HCT116 (cell line): ENCODE measurements around the gene RTN1. TPM values are rescaled to one million over a fixed set of nuclear protein-coding genes. Genes with fewer than 3 reads are reported as not detected.
A peak's percentile ranks its signal among the peaks of the same experiment; 100 is the strongest.

Source experiments
- ATAC-seq: fragments of 200-7000 bp; cut with Tn5 transposase; 2 replicates; pipeline ENCODE4 v1.9.1; 2020; ENCODE audit warnings: mild to moderate bottlenecking, moderate library complexity
- BruUV-seq: library from RNA; stranded (reverse); fragments of 400-500 nt; replicated peaks from 2 replicates; lab custom pipeline; 2021; lab: Mats Ljungman, UMichigan
- CTCF ChIA-PET: fragments of 300-600 bp; sonication (Branson Sonifier 250); formaldehyde crosslinking; loops from one replicate; lab custom pipeline; 2021; ENCODE audit warnings: antibody characterized with exemption; lab: Charles Lee
- POLR2A ChIA-PET: fragments of 300-600, 350-600 bp; sonication (Branson Sonifier 250); formaldehyde crosslinking; loops from one replicate; lab custom pipeline; 2021; ENCODE audit warnings: antibody characterized with exemption; lab: Charles Lee
- RAD21 ChIA-PET, 2 experiments: fragments of 300-600 bp; sonication (Branson Sonifier 250); formaldehyde crosslinking; loops; one replicate each; lab custom pipeline; 2023; ENCODE audit warnings: low total read pairs in 2 of 2; ENCODE audit not compliant: uncharacterized antibody in 2 of 2, unreplicated experiment in 2 of 2, low non-redundant PET in 1 of 2; lab: Charles Lee
- DNase-seq: peaks from one replicate; pipeline ENCODE4 v3.0.0-alpha.2; 2010; ENCODE audit warnings: low read depth, low spot score
- H2AFZ ChIP-seq: fragments of 200-600 bp; shearing (Covaris generic), sonication (generic); 2 replicates; pipeline ENCODE4 v1.6.1; 2017; ENCODE audit warnings: low read depth, mixed run types, mixed read lengths, antibody characterized with exemption, low read length; ENCODE audit not compliant: poor library complexity, severe bottlenecking
- H3K27ac ChIP-seq: 2 replicates; pipeline ENCODE4 v1.5.1; 2012; ENCODE audit warnings: low read depth, low read length
- H3K27me3 ChIP-seq: fragments of 200-600 bp; sonication (generic); 2 replicates; pipeline ENCODE4 v1.6.1; 2016; ENCODE audit warnings: mixed run types, low read length, mixed read lengths; ENCODE audit not compliant: insufficient read depth
- H3K36me3 ChIP-seq, 2 experiments: fragments of 200-500 bp in 1 of 2; fragments of 200-600 bp in 1 of 2; sonication (Bioruptor generic) in 1 of 2; sonication (generic) in 1 of 2; 2 replicates each; pipeline versions ENCODE4 v1.5.1 to v1.6.1; 2014 to 2016; ENCODE audit warnings: low read length in 2 of 2, inconsistent platforms in 1 of 2, mixed read lengths in 1 of 2, mixed run types in 1 of 2; ENCODE audit not compliant: insufficient read depth in 2 of 2, control insufficient read depth in 1 of 2
- H3K4me1 ChIP-seq, 2 experiments: fragments of 200-600 bp in 1 of 2; sonication (generic) in 1 of 2; 2 replicates each; pipeline versions ENCODE4 v1.5.1 to v1.6.1; 2012 to 2017; ENCODE audit warnings: low read length in 2 of 2, inconsistent platforms in 1 of 2, mild to moderate bottlenecking in 1 of 2, mixed read lengths in 1 of 2, mixed run types in 1 of 2, moderate library complexity in 1 of 2; ENCODE audit not compliant: insufficient read depth in 2 of 2, control insufficient read depth in 1 of 2
- H3K4me2 ChIP-seq: fragments of 200-600 bp; sonication (generic); 2 replicates; pipeline ENCODE4 v1.6.1; 2017; ENCODE audit warnings: mixed run types, low read length, mixed read lengths
- H3K4me3 ChIP-seq, 2 experiments: fragments of 200-600 bp in 1 of 2; sonication (generic) in 1 of 2; replicated peaks in 1 of 2; 2 replicates each; pipeline ENCODE4 v1.5.1; 2011 to 2016; ENCODE audit warnings: low read length in 2 of 2, control low read depth in 1 of 2, low read depth in 1 of 2, mild to moderate bottlenecking in 1 of 2, mixed read lengths in 1 of 2, mixed run types in 1 of 2
- H3K79me2 ChIP-seq: fragments of 200-600 bp; sonication (generic); 2 replicates; pipeline ENCODE4 v1.6.1; 2017; ENCODE audit warnings: mild to moderate bottlenecking, mixed run types, low read length, moderate library complexity, mixed read lengths; ENCODE audit not compliant: insufficient read depth
- H3K9ac ChIP-seq: fragments of 200-600 bp; sonication (generic); 2 replicates; pipeline ENCODE4 v1.6.1; 2016; ENCODE audit warnings: low read length, mixed read lengths
- H3K9me2 ChIP-seq: fragments of 200-600 bp; sonication (generic), shearing (Covaris generic); 2 replicates; pipeline ENCODE4 v1.6.1; 2017; ENCODE audit warnings: mixed run types, mild to moderate bottlenecking, moderate library complexity; ENCODE audit not compliant: insufficient read depth
- H3K9me3 ChIP-seq, 2 experiments: fragments of 200-500 bp in 1 of 2; fragments of 200-600 bp in 1 of 2; sonication (Bioruptor generic) in 1 of 2; sonication (generic) in 1 of 2; 2 replicates each; pipeline ENCODE4 v1.6.1; 2014 to 2017; ENCODE audit warnings: low read length in 2 of 2, mixed read lengths in 2 of 2, inconsistent platforms in 1 of 2, low read depth in 1 of 2, mild to moderate bottlenecking in 1 of 2, mixed run types in 1 of 2, moderate library complexity in 1 of 2; ENCODE audit not compliant: control insufficient read depth in 1 of 2, insufficient read depth in 1 of 2
- H4K20me1 ChIP-seq: fragments of 200-600 bp; sonication (generic), shearing (Covaris generic); 2 replicates; pipeline ENCODE4 v1.6.1; 2017; ENCODE audit warnings: mixed run types, mild to moderate bottlenecking, moderate library complexity; ENCODE audit not compliant: insufficient read depth
- CBX3 ChIP-seq: IDR thresholded peaks from 2 replicates; pipeline ENCODE4 v1.6.1; 2012; ENCODE audit warnings: low read depth
- ELF1 ChIP-seq: IDR thresholded peaks from 2 replicates; pipeline ENCODE4 v1.6.1; 2012; ENCODE audit warnings: low read depth, borderline replicate concordance
- EZH2 ChIP-seq: fragments of 200-600 bp; sonication (generic); IDR thresholded peaks from 2 replicates; pipeline ENCODE4 v1.6.1; 2017; ENCODE audit warnings: antibody characterized with exemption, mixed run types
- EZH2phosphoT487 ChIP-seq: fragments of 200-600 bp; IDR thresholded peaks from 2 replicates; pipeline ENCODE4 v1.6.1; 2018; ENCODE audit warnings: antibody characterized with exemption, borderline replicate concordance
- POLR2A ChIP-seq: IDR thresholded peaks from 2 replicates; pipeline ENCODE4 v1.7.0; 2011; ENCODE audit warnings: borderline replicate concordance; ENCODE audit not compliant: insufficient read depth, insufficient read length; ENCODE audit errors: extremely low read depth
- POLR2AphosphoS5 ChIP-seq: IDR thresholded peaks from 2 replicates; pipeline ENCODE4 v1.6.1; 2011; ENCODE audit warnings: mild to moderate bottlenecking, low read depth, low read length, moderate library complexity
- RAD21 ChIP-seq: IDR thresholded peaks from 2 replicates; pipeline ENCODE4 v1.6.1; 2012; ENCODE audit warnings: low read depth, mild to moderate bottlenecking
- SIN3A ChIP-seq: IDR thresholded peaks from 2 replicates; pipeline ENCODE4 v1.6.1; 2012; ENCODE audit warnings: low read depth
- SP1 ChIP-seq: IDR thresholded peaks from 2 replicates; pipeline ENCODE4 v1.6.1; 2012; ENCODE audit warnings: low read depth
- TCF7L2 ChIP-seq: IDR thresholded peaks from 2 replicates; pipeline ENCODE4 v1.7.0; 2011; ENCODE audit warnings: borderline replicate concordance, inconsistent platforms; ENCODE audit not compliant: insufficient read depth, insufficient read length; ENCODE audit errors: extremely low read depth
- YY1 ChIP-seq: IDR thresholded peaks from 2 replicates; pipeline ENCODE4 v1.6.1; 2011; ENCODE audit warnings: low read length, low read depth, moderate library complexity, mild to moderate bottlenecking; ENCODE audit not compliant: insufficient replicate concordance; ENCODE audit errors: extremely low read depth
- ZFX ChIP-seq: fragments of 450-650 bp; IDR thresholded peaks from 2 replicates; pipeline ENCODE4 v1.6.1; 2017
- ZNF274 ChIP-seq: fragments of 200-500 bp; sonication (Bioruptor generic); IDR thresholded peaks from 2 replicates; pipeline ENCODE4 v1.6.1; 2014; ENCODE audit warnings: mild to moderate bottlenecking, low read depth, low read length, inconsistent platforms
- intact Hi-C: fragments of 100-400 bp; cut with micrococcal nuclease; formaldehyde crosslinking; loops from 2 replicates; pipeline ENCODE4 v1.10.0; 2022
- total RNA-seq: library from RNA; stranded (reverse); gene quantifications from one replicate; pipeline ENCODE4 v1.2.1, GENCODE V29; 2021; ENCODE audit not compliant: unreplicated experiment
- TF ChIP-seq, protein P1 (sequence below), 3 experiments: fragments of 200-600 bp in 1 of 3; sonication (generic) in 1 of 3; IDR thresholded peaks in 2 of 3; conservative IDR thresholded peaks in 1 of 3; 2 replicates each; pipeline ENCODE4 v1.5.1; 2012 to 2017; ENCODE audit warnings: low read depth in 2 of 3, low read length in 2 of 3, antibody characterized with exemption in 1 of 3, borderline replicate concordance in 1 of 3, control low read depth in 1 of 3, mild to moderate bottlenecking in 1 of 3, mixed read lengths in 1 of 3, mixed run types in 1 of 3, moderate library complexity in 1 of 3; ENCODE audit not compliant: insufficient read depth in 1 of 3

The RTN1 gene
- total RNA-seq, 1 experiment from 2014 or later: 0.57 TPM

DNA sequence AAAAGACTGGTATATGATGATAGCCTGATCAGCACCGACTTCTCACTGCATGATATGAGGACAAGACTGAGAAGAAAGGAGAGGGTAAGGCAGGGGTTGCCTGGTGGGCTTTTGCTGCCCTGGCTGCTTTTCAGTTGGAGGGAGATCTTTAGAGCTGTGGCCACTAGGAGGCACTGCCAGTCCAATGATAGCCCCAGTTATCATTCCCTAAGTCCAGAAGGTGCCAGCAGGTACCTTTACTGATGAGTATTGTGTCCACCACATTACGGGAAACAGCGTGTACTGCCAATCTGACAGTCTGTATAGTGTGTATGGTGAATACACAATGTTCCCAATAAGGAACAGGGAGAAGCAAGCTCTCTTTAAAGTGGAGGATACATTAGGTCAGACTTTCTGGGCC, 238.2 kb downstream of the RTN1 start:
- RAD21 ChIA-PET: interaction anchor here in 1 of 2 experiments (1.5 kb wide), 1 partner anchor 266 kb away, joined by 3 read pairs; no protein-coding TSS in a partner anchor
- H3K36me3 ChIP-seq: no peaks in the 10 kb centered on the region
- TF ChIP-seq, protein P1, sequence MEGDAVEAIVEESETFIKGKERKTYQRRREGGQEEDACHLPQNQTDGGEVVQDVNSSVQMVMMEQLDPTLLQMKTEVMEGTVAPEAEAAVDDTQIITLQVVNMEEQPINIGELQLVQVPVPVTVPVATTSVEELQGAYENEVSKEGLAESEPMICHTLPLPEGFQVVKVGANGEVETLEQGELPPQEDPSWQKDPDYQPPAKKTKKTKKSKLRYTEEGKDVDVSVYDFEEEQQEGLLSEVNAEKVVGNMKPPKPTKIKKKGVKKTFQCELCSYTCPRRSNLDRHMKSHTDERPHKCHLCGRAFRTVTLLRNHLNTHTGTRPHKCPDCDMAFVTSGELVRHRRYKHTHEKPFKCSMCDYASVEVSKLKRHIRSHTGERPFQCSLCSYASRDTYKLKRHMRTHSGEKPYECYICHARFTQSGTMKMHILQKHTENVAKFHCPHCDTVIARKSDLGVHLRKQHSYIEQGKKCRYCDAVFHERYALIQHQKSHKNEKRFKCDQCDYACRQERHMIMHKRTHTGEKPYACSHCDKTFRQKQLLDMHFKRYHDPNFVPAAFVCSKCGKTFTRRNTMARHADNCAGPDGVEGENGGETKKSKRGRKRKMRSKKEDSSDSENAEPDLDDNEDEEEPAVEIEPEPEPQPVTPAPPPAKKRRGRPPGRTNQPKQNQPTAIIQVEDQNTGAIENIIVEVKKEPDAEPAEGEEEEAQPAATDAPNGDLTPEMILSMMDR (IDR thresholded peaks at IDR 0.05 in 2 of 3, conservative IDR thresholded peaks at IDR 0.05 in 1 of 3; ENCODE audit: borderline replicate concordance in 1 of 3, insufficient read depth in 1 of 3, low read depth in 2 of 3, low read length in 2 of 3): peak; percentile 69 to 75 (median 71)
- TF ChIP-seq TCF7L2 (no peak), POLR2A (no peak), SP1 (no peak), RAD21 (peak; percentile 70), POLR2AphosphoS5 (no peak)
- H3K4me2 ChIP-seq: no peak overlapping the region
- CTCF ChIA-PET: interaction anchor here (0.6 to 3.7 kb wide), 11 partner anchors 9 to 1750 kb away, joined by 3 to 36 read pairs (median 5); no protein-coding TSS in a partner anchor
- ATAC-seq (peak; percentile 80), DNase-seq (peak; percentile 33)
- BruUV-seq: no TSS peak
- H3K4me1 ChIP-seq: no peaks in the 10 kb centered on the region
- H3K4me3 ChIP-seq: no peak overlapping the region
- no peaks in the 10 kb centered on the region for H3K9me2 ChIP-seq
- H3K27me3 ChIP-seq: no peaks in the 10 kb centered on the region
- H3K79me2 ChIP-seq: no peaks in the 10 kb centered on the region
- no peaks in the 10 kb centered on the region for H4K20me1 ChIP-seq
- H3K9ac ChIP-seq: no peak overlapping the region
- intact Hi-C loops: loop anchor here (1.0 kb wide), 2 partner anchors 265 to 286 kb away; no protein-coding TSS in a partner anchor
- no peaks in the 10 kb centered on the region for H3K9me3 ChIP-seq
- H2AFZ ChIP-seq: no peak overlapping the region
- POLR2A ChIA-PET: no interaction called here
- H3K27ac ChIP-seq: no peak overlapping the region

DNA sequence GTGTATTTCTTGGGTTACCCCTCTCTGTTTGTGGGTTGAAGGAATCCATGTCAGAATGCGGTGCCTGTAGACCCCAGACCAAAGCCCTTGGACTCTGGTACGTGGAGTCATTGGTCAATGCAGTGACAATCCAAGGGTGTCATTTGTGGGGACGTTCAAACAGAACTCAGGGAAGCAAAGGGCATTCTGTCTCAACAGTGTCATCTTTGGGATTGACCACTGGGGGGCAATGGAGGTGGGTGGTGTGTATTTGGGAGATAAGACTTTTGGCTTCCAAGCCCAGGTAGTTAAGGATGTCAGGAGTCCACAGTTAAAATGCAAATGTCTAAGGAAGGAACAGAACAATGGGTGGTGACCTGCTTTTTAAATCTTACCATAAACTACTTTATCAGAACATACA, 239.3 kb downstream of the RTN1 start:
- Histone ChIP-seq H3K4me1 (no peaks in the 10 kb centered on the region), H3K27ac (no peak overlapping the region), H3K9me2 (no peaks in the 10 kb centered on the region), H3K4me3 (no peak overlapping the region), H3K9me3 (no peaks in the 10 kb centered on the region), H4K20me1 (no peaks in the 10 kb centered on the region), H3K27me3 (no peaks in the 10 kb centered on the region), H3K36me3 (no peaks in the 10 kb centered on the region), H3K79me2 (no peaks in the 10 kb centered on the region), H2AFZ (no peak overlapping the region), H3K9ac (no peak overlapping the region), H3K4me2 (no peak overlapping the region)
- POLR2A ChIA-PET: no interaction called here
- no peak for DNase-seq
- CTCF ChIA-PET: interaction anchor here (2.5 to 3.7 kb wide), 2 partner anchors 266 to 333 kb away, joined by 11 to 36 read pairs; no protein-coding TSS in a partner anchor
- RAD21 ChIA-PET: no interaction called here
- peak; percentile 78 for ATAC-seq
- TF ChIP-seq EZH2phosphoT487 (no peak), RAD21 (0 out of 2 replicates have a peak, but pooled peaks have one; percentile 20), ZNF274 (no peak), ELF1 (no peak), YY1 (no peak), EZH2 (no peak), POLR2AphosphoS5 (no peak), SIN3A (no peak), ZFX (no peak), CBX3 (no peak)
- TF ChIP-seq, protein P1 (IDR thresholded peaks at IDR 0.05 in 2 of 3, conservative IDR thresholded peaks at IDR 0.05 in 1 of 3; ENCODE audit: borderline replicate concordance in 1 of 3, insufficient read depth in 1 of 3, low read depth in 2 of 3, low read length in 2 of 3): peak in 2 of 3 experiments; percentile 52 to 53; a peak in 4 of 6 replicates
- intact Hi-C loops: loop anchor here (1.0 kb wide), 1 partner anchor 553 kb away; no protein-coding TSS in a partner anchor
- no TSS peak for BruUV-seq
